GM12878 (cell line): Measurements from ENCODE around the gene MTHFS.

ENCODE experiments used
- CBX5 ChIP-seq: sonication (generic); IDR thresholded peaks from 2 replicates; pipeline ENCODE4 v1.6.1; 2016; ENCODE audit warnings: low read depth, moderate library complexity, mild to moderate bottlenecking, inconsistent platforms
- EZH2 ChIP-seq: IDR thresholded peaks from 2 replicates; pipeline ENCODE4 v1.6.1; 2012; ENCODE audit warnings: low read depth, mild to moderate bottlenecking, control low read depth, inconsistent platforms, low read length, borderline replicate concordance; ENCODE audit not compliant: control insufficient read depth
- MTA2 ChIP-seq: fragments of 450-650 bp; IDR thresholded peaks from 2 replicates; pipeline ENCODE4 v1.6.1; 2016; ENCODE audit warnings: low read depth, mild to moderate bottlenecking, moderate library complexity
- RAD21 ChIP-seq: IDR thresholded peaks from 2 replicates; pipeline ENCODE4 v1.6.1; 2011; ENCODE audit warnings: mild to moderate bottlenecking, low read depth, low read length, moderate library complexity; ENCODE audit not compliant: insufficient read depth
- RUNX3 ChIP-seq: IDR thresholded peaks from 2 replicates; pipeline ENCODE4 v1.6.1; 2012; ENCODE audit warnings: low read length, inconsistent platforms

DNA sequence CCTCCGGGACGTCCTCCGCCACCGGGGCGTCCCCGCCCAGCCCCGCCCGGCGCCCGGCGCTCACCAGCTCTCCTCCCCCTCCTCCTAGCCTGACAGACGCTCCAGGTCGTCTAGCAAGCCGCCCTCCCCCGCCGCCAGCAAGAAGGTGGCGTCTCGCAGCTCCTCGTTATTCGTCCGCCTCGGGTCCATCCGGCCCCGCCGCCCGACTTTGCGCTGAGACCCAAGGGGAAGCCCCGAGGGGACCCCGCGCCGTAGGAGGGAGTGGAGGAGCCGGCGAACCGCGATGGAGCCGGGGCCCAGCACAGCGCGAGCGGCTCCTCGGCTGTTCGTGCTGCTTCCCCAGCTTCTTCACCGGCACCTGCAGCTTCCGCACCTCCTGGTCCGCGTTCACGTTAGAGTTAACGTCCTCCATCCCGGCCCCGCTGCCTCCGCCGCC lies 26.3 kb upstream of the MTHFS start:
- no peak for TF ChIP-seq RUNX3
- TF ChIP-seq CBX5, result no peak
- TF ChIP-seq MTA2, result no peak
- no peak for TF ChIP-seq RAD21
- TF ChIP-seq EZH2, result no peak
